ENCODE measurements around the gene SMIM44.
"Not testable (repeated sequence)": the region's sequence is repeated elsewhere in the genome, so short reads cannot be mapped to it uniquely, and the experiment has no call there.

Gene SMIM44

DNA sequence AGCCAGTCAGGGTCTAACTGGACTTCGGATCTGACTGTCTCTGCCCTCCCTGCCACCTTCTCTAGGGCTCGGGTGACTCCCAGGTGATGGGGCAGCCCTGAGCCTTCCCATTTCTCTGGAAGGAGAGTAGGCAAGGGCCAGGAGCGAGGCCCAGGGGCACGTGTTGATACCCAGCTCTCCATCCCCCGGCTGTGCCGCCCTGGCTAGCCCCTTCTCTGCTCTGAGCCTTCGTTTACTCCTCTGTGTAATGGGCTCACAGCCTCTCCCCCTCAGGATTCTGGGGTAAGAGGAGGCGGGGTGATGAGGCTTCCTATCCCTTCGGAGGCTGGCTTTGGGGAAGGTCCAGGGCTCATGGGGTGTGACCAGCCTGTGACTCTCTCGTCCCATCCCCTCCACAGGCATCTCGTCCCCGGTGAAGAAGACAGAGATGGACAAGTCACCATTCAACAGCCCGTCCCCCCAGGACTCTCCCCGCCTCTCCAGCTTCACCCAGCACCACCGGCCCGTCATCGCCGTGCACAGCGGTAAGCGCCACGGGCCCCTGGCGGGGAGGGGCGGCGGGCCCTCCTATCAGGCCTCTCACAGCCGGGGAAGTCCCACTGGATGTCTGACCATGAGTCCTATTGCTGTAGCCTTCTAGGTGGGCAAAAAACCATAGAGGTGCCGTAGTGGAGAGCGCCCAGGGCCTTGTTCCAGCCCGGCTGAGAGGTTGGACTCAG is 34.5 kb downstream of the SMIM44 start:
- no peak for TF ChIP-seq CTCF (IDR thresholded peaks at IDR 0.05; ENCODE audit: low read depth, low read length, missing control alignments)
- DNase-seq (ENCODE audit: low read depth) = no peak
- no peak overlapping the region for H3K4me3 ChIP-seq (ENCODE audit: low read depth, low read length)

GRCh38 chr19:3446657-3447056 is 36.6 kb downstream of the SMIM44 start:
- DNase-seq (ENCODE audit: low read depth); H3K4me3 ChIP-seq (ENCODE audit: low read depth, low read length): not testable (repeated sequence)

- DNase-seq (ENCODE audit: low read depth) = no peak
- TF ChIP-seq CTCF (IDR thresholded peaks at IDR 0.05; ENCODE audit: low read depth, low read length, missing control alignments) = no peak
- no peak overlapping the region for H3K4me3 ChIP-seq (ENCODE audit: low read depth, low read length)
Observed at GRCh38 chr19:3444695-3445234, 38.5 kb downstream of the SMIM44 start.

DNA sequence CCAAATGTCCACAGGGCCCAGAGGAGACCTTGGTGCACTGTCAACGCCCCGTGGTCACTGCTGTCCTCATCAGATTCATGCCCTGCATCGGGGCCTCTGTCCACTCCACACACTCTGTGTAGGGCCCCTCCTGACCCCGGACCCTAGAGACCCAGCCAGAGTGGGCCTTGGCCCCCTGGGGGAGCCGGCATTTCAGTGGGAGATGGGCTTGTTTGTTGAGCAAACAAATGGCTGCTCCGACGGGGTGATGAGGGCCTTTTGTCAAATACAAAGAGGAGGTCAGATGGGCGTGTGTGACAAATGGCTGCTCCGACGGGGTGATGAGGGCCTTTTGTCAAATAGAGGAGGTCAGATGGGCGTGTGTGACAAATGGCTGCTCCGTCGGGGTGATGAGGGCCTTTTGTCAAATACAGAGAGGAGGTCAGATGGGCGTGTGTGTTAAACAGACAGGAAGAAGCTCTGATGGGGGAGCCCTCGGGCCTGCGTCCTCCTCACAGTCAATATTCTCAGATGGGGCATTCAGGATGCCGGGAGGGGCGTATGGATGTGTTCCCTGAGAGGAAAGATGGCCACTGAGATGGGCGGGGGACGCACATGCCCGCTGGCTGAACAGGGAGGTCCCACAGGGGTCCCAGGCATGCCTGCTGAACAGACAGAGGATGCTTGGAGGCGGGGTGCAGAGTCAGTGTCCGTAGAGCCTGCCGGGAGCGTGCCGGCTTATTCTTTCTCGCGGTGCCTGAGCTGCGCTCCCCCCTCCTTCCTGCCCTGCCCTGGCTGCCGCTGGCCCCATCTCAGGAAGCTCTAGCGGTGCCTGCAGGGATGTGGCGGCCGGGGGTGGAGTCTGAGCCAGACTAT is 39.2 kb downstream of the SMIM44 start:
- DNase-seq (ENCODE audit: low read depth) = no peak
- TF ChIP-seq CTCF (IDR thresholded peaks at IDR 0.05; ENCODE audit: low read depth, low read length, missing control alignments) = no peak
- H3K4me3 ChIP-seq (ENCODE audit: low read depth, low read length) = no peak overlapping the region

GRCh38 chr19:3442487-3443071 is 40.7 kb downstream of the SMIM44 start:
- no peak overlapping the region for H3K4me3 ChIP-seq (ENCODE audit: low read depth, low read length)
- no peak for TF ChIP-seq CTCF (IDR thresholded peaks at IDR 0.05; ENCODE audit: low read depth, low read length, missing control alignments)
- no peak for DNase-seq (ENCODE audit: low read depth)

GRCh38 chr19:3441986-3442329 is 41.3 kb downstream of the SMIM44 start:
- no peak overlapping the region for H3K4me3 ChIP-seq (ENCODE audit: low read depth, low read length)
- TF ChIP-seq CTCF (IDR thresholded peaks at IDR 0.05; ENCODE audit: low read depth, low read length, missing control alignments) = no peak
- DNase-seq (ENCODE audit: low read depth) = no peak

Measured in GM12864 (cell line).